SW480 (cell line): Measurements from ENCODE around the gene COL4A2.

ENCODE experiments used
- DNase-seq: peaks from one replicate; pipeline ENCODE4 v3.0.0-alpha.2; 2016; ENCODE audit warnings: low spot score

COL4A2 gene

DNA sequence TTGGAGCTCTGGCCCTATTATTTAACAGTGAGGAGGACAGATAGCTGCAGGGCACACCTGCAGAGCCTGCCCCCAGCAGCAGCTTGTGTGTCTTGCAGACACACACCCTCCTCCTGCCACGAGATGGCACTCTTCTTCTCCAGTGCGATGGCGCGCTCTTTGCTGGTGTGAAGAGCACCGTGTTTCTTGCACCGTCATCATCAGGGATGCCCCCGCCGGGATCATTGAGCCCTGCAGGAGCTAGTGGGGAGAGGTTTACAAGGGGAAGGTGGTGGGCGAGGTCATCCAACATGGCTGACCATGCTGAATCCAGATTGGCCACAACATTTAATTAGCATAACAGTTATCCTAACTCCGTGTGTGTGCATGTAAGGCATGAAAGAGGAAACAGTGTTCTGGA is 148.9 kb downstream of the COL4A2 start:
- peak; percentile 89 for DNase-seq

DNA sequence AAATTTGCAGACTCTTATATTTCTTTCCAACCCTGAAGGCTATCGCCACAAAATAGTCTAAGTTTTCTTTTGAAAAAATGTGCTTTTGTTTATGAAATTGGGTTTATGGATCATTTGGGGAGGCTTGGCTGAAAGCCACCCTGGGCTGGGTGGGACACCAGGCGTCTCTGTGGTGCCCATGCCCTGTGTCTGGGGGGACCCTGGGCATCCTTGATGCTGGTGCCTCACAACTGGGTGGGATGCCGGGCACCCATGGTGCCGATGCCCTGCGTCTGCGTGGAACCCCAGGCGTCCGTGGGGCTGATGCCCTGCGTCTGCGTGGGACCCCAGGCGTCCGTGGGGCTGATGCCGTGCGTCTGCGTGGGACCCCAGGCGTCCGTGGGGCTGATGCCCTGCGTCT is 149.5 kb downstream of the COL4A2 start:
- DNase-seq = no peak

DNA sequence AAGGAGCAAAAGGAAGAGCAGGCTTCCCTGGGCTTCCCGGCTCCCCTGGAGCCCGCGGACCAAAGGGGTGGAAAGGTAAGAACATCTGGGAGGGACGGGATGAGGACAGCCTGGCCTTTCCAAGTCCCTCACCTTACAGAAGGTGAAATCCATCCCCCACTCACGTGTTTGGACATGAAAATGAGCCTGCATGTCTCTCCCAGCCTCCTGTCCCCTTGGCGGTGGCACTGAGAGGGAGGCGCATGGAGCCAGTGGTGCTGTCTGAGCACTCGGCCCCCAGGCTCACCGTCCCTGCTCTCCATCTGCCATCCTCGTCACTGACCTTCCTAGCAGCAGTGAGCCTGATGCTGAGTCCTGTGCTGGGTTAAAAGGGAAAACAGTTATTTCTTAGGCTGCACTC is 150.3 kb downstream of the COL4A2 start:
- no peak for DNase-seq

DNA sequence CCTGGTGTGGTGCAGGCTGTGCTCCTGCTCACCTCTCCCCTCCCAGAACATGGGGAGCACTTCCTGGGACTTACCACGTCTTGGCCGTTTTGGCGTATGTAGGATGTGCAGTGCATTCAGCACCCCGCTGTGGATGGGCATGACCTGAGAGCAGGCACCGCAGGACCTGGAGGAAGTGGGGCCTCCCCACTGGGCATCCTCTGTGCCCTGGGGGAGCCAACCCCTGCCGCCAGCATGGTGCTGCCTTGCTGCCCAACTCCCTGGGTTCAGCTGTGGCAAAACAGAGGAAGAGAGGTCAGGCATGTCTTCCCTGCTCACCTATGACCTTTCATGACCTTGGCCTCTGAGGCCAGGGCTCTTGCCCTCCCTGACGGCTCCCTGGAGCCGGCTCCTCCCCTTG is 150.9 kb downstream of the COL4A2 start:
- DNase-seq = no peak

DNA sequence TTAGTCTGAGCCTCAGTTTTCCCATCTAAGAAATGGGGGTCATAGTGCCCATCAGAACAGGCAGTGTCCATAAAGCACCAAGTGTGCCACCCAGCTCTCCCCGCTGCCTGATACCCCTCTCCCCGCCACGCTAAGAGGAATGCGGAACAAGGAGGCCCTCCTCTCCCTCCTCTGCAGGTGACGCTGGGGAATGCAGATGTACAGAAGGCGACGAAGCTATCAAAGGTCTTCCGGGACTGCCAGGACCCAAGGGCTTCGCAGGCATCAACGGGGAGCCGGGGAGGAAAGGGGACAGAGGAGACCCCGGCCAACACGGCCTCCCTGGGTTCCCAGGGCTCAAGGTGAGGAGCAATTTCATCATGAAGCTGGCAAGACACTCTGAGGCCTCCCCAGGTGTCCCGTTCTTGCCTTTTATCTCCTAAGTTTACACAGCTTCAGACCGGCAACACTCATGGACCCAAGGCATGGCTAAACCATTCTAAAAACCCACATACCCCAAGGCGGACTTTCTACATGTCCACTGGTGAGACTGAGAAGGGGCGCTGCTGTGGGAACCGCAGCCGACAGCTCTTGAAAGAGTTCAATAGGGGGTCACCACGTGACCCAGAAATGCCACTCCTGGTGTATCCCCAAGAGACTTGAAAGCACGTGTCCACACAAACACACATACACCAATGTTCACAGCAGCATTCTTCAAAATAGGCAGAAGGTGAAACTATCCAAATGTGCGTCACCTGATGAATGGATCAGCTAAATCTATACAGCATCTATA is 151.7 kb downstream of the COL4A2 start:
- DNase-seq = no peak

DNA sequence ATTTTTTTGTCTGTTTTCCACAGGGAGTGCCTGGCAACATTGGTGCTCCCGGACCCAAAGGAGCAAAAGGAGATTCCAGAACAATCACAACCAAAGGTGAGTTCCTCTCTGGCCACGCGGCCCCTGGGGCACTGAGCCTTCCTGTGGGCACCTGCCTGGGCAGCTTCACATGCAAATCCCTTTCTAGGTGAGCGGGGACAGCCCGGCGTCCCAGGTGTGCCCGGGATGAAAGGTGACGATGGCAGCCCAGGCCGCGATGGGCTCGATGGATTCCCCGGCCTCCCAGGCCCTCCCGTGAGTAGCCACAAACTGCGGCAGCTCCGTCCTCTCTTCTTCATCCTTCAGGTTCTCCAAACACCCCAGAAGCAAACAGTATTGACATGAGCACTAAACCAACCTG is 155.0 kb downstream of the COL4A2 start:
- no peak for DNase-seq

DNA sequence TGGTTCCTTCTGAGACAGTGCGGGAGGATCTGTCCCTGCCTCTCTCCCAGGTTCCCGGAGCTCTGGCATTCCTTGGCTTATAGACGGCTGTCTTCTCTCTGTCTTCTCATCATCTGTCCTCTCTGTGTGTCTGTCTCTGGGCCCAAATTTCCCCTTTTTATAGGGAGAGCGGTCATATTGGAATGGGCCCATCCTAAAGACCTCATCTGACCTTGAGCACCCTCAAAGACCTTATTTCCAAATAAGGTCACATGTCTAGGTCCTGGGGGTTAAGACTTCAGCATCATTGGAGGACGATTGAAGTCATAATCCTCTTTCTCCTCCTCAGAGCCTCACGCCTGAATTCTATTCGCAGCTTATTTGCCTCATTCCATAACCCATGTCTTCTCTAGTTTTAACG is 156.1 kb downstream of the COL4A2 start:
- DNase-seq = no peak

DNA sequence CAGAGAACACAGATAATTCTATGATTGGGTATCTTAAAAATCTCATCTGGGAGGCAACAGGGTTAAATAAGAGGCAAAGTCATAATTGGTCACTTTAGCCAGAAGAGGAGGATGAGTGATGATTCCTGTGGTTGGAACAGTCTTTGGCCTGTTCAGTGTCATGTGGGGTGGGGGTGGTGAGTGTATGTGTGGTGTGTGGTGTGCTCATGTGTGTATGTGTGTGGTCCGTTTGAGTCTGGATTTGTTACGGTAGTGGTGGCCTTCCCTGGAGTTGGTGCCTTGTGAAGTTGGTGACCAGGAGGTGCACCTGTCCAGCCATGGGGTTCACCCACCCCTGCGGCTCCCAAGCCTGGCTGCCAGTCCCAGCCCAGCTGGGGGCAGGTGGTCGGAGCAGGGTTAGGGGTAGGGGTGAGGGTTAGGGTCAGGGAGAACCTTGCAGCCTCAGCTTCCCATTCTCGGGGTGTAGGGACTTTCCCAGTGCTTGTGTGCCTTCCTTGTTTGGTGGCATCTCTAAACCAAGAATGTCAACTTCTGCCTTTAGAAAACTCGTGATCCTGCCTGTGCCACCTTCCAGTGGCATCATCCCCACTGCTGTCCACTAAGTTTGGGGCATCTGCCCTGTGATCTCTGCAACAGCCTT is 156.9 kb downstream of the COL4A2 start:
- DNase-seq = no peak

DNA sequence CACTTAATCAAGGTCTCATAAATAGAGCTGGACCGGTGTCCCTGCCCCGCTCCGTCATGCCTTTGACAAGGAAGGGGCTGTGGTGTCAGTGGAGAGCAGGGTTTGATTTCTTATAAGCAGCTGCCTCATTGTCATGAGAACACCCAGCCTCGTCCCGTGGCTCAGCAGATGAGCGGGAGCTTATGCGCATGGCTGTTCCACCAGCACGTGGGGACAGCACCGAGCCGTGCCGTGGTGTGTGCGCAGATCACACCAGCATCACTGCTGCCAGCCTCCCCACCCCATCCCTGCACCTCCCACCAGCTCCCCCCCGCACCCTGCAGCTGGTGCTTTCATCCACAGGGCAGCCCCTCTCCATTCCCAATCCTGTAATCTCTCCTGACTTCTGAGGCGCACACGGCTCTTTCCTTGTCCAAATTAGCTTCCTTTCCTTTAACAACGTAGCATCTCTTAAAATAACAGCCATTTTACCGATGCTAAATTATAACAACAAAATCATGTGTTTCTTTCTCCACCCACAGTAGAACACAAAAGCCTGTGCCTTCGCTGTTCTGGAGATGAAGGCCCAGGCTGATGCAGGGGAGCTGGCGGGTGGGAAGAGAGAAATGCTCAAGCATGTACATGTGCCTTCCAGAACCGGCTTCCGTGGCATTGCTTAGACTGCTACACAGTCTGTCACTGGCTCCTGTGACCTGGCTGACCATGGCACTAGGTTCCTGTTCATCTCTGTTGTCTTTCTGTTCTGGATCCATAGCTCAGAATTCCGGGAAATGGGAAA is 157.7 kb downstream of the COL4A2 start:
- peak; percentile 38 for DNase-seq

DNA sequence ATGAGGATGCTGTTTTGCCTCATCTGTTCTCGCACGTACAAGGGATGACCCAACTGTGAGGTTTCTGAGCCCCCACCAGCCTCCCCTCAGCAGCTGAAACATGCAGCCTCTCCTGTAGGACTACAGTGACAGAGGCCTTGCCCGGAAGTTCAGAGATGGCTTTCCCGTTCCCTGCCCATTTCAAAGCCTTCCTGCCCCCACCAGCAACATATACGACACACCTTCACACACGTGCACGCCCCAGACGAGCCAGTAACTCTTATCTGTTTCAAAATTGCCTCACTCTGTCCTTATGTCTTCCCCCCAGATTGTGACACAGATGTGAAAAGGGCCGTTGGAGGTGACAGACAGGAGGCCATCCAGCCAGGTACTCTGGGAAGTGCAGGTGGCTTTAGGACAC is 158.6 kb downstream of the COL4A2 start:
- peak; percentile 91 for DNase-seq

DNA sequence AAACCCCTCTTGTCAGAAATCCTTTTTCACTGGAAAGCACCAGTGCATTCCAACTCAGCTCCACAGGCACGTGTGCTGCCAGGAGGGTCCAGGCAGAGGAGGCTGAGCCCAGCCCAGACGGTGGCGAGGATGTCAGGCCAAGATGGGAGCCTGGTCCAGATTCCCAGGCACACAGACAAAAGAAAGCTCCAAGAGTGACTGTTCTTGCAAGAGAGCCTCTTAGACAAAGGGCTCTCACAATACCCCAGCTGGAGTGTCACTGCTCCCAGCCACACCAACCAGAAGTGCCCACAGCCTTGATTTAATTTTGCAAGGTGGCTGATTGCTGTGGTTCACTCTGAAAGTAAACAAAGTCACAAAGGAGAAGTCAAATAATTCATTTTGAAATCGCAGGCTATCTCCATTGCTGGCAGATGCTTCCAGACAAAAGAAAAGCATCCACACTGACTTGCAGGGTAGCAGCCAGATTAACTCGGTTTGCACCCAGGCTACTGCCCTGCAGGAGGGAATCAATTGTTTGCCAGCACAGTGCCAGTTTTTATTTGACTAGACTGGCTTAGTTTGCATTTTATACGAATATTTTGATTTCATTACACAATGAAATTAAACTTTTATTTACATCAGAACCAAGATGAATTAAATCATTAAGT is 159.3 kb downstream of the COL4A2 start:
- no peak for DNase-seq

DNA sequence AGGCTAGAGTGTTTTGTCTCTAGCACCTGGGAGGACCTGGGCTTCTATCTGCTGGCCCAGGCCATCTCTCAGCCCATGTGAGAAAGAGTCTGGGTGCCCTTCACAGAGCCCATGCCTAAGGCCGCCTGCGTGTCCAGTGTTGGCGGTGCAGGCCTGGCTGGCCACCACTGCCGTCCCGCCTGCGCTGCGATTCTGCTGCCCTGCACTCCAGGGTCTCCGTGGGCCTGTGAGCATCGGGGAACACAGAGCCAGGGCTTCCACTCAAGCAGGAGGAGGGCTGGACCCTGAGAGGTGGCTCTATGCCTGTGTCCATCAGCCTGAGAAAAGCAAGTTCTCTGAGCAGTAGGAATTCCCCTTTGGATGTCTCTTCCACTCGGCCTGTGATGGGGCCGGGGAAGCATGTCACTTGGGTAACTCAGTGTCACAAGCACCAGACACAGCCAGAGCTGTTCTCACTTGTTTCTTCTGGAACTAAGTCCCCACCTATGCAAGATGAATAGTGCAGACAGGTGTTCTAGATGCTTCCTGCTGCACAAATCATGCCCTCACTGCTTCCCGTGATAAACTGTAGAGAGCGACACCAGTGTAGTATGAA is 160.5 kb downstream of the COL4A2 start:
- no peak for DNase-seq

DNA sequence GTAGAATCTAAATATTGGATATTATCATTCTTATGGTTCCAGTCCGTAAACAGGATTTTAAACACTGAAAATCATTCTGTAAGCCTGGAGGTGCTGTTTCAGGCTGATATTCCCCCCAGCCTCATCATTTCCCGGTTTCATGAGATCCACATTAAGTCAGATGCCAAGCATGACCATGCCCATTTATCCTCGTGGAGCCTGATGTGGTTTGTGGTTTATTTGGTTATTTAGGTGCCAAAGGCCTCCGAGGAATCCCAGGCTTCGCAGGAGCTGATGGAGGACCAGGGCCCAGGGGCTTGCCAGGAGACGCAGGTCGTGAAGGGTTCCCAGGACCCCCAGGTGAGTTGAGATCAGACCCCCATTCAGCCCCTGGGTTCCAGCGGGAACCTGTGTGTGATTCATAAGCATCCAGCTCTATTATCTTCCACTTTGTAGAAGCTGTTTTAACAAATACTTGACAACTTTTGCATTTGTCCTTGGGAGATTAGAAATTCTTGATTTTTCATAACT is 162.0 kb downstream of the COL4A2 start:
- peak; percentile 69 for DNase-seq

DNA sequence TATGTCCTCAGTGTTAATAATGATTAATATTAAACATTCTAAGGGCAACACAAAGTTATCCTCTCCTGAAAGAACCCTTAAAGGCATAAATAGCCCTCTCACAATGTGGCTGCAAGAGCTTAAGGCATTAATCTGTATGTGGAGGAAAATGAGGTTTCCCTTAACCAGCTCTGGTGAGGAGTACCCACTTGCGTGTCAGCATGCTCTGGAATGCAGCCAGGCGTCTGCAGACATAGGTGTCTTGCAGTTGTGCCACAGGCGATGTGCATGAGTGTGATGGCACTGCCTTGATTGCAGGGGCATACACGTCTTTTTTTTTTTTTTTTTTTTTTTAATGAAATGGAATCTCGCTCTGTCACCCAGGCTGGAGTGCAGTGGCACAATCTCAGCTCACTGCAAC is 162.5 kb downstream of the COL4A2 start:
- DNase-seq = no peak

DNA sequence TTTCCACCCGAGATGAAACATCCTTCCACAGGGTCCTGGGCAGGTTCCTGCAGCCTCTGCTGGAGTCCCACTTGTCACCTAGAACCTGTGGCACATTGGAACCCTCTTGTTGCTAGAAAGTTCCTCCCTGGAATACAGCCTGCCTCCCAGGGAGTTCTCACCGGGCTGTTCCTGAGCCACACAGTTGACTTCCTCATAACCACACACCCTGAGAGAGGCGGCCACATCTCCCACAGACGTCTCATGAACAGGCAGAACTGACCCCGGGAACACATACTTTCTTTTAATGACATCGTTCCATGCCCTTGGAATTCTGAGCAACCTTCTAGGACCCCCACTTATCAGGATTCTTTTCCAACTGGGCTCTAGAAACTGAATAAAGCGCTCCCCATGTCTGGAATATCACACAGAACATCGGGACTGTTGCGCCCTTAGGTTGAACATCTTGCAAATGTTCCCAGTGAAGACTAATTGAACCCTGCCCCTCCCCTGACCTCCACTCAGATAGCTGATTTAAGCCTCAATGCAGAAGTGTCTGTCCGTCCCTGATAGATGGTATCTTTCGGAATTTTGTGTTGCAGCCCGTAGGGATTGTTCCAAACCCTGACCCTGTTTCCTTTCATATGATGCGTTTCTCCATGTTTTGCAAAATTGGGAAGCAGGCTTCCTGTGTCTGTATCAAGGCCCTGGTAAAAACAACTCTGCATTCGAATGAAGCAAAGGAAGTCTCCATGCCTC is 163.4 kb downstream of the COL4A2 start:
- no peak for DNase-seq

DNA sequence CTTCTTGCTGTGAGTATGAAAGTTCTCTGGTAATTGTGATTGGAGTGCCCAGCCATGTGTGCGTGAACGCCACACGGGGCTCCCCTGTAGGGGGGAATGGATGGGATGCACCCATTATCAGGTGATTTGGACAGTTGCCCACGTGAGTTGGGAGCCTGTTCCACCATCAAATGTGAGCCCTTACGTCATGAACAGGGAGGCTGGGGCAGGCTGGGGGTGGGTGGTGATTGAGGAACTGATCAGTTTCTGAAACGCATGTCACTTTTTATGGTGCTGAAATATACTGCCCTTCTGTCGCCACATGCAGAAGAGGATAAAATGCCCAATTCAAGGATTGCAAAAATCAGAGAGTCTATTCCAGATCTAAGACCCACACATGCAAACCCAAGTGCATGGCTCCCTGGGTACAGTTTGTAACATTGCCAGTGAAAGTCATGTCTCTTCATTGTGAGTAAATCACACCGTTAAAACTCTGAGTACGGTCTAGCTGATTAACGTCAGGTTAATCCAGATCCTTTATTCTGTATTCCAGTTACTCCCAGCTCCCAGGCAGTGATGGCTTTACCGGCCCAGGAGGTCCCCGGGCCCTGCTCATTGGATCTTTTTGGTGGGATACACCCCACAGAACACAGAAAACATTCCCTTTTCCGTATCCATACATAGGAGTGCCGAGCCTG is 164.2 kb downstream of the COL4A2 start:
- no peak for DNase-seq

DNA sequence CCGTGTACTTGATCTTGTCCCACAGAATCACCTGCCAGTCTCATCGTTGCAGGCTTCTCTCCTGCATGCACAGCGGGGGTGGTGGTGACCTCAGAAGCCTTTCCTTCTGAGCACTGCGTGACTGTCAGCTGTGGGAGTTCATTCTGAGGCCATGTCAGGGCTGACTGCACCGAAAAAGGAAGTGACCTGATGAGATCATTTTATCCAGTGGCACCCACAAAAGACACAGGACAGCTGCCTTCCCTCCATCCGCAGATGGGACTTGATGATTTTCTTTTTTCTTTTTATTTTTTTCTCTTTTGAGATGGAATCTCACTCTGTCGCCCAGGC is 164.7 kb downstream of the COL4A2 start:
- peak; percentile 36 for DNase-seq

DNA sequence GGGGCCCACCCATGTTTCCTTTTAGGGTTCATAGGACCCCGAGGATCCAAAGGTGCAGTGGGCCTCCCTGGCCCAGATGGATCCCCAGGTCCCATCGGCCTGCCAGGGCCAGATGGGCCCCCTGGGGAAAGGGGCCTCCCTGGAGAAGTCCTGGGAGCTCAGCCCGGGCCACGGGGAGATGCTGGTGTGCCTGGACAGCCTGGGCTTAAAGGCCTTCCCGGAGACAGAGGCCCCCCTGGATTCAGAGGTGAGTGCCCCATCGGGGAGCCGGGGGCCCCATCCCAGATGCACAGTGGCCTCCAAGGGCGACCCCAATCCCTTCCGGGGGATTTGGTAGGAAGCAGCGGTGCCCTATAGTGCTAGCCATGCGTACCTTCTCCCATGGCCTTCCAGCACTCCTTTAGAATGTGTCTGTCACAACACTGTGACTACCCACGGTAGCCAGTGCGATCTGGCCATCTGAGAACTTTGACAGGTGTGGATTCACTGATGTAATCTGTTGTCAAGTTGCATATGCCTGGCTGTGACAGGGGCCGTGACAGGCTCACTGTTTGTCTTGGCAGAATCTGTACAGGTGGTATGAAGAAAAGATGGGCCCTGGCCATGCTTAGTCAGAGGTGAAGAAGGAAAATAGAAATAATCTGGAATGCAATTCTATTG is 165.9 kb downstream of the COL4A2 start:
- DNase-seq = peak; percentile 44

DNA sequence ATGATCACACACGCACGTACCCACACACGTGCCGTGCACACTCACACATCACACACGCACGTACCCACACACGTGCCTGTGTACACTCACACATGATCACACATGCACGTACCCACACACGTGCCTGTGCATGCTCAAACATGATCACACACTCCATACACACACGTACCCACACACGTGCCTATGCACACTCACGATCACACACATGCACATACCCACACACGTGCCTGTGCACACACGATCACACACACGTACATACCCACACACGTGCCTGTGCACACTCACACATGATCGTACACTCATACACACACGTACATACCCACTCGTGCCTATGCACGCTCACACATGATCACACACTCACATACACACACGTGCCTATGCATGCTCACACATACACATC is 167.6 kb downstream of the COL4A2 start:
- DNase-seq = no peak

DNA sequence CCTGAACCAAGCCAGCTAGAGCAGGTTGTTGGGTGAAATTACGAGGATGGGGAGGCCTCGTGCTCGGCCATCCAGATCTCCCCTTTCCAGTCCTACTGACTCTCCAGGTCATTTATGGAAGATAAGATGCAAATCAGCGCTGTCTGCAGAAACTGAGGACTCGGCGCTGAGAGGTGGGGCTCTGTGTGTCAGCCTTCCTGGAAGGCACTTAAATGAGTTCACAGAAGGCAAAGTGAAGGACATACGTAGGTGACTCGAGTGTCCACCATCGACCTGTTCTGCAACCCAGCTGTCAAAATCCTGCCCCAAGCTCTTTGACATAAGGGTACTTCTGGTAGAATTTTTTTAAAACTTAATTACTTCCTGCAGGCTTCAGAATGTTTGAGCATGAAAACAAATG is 168.0 kb downstream of the COL4A2 start:
- no peak for DNase-seq
